GM12892 (cell line): Measurements from ENCODE around the gene GDPD4.

ENCODE experiments used
- POLR2A ChIP-seq: IDR thresholded peaks from 2 replicates; pipeline ENCODE4 v1.6.1; 2011; ENCODE audit warnings: low read depth, low read length, control low read depth
- TAF1 ChIP-seq: IDR thresholded peaks from 2 replicates; pipeline ENCODE4 v1.6.1; 2011; ENCODE audit warnings: low read depth, mild to moderate bottlenecking, control low read depth, low read length, borderline replicate concordance

GRCh38 chr11:77180346-77180745 is 121.1 kb downstream of the GDPD4 start:
- TF ChIP-seq TAF1 (no peak), POLR2A (no peak)
